NB4 (cell line): ENCODE results near the gene JAK3.

ENCODE experiments used
- MAX ChIP-seq: IDR thresholded peaks from 2 replicates; pipeline ENCODE4 v1.6.1; 2011; ENCODE audit warnings: low read depth, low read length
- MYC ChIP-seq: IDR thresholded peaks from 2 replicates; pipeline ENCODE4 v1.6.1; 2011; ENCODE audit warnings: low read depth, low read length
- POLR2A ChIP-seq: IDR thresholded peaks from 2 replicates; pipeline ENCODE4 v1.6.1; 2011; ENCODE audit warnings: mild to moderate bottlenecking; ENCODE audit not compliant: insufficient read length; ENCODE audit errors: extremely low read depth
- TF ChIP-seq, protein P1 (sequence below): IDR thresholded peaks from one replicate; pipeline ENCODE4 v1.5.1; 2012; ENCODE audit warnings: low read depth, low read length

GRCh38 chr19:17830567-17831418 lies 17.0 kb downstream of the JAK3 start:
- TF ChIP-seq, protein P1, sequence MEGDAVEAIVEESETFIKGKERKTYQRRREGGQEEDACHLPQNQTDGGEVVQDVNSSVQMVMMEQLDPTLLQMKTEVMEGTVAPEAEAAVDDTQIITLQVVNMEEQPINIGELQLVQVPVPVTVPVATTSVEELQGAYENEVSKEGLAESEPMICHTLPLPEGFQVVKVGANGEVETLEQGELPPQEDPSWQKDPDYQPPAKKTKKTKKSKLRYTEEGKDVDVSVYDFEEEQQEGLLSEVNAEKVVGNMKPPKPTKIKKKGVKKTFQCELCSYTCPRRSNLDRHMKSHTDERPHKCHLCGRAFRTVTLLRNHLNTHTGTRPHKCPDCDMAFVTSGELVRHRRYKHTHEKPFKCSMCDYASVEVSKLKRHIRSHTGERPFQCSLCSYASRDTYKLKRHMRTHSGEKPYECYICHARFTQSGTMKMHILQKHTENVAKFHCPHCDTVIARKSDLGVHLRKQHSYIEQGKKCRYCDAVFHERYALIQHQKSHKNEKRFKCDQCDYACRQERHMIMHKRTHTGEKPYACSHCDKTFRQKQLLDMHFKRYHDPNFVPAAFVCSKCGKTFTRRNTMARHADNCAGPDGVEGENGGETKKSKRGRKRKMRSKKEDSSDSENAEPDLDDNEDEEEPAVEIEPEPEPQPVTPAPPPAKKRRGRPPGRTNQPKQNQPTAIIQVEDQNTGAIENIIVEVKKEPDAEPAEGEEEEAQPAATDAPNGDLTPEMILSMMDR = no peak
- TF ChIP-seq POLR2A (no peak), MYC (no peak), MAX (no peak)
